Omental fat pad (tissue), 4 donors: ENCODE results near the gene NIPA2. TPM values are rescaled to one million over a fixed set of nuclear protein-coding genes. Genes with fewer than 3 reads are reported as not detected.

Source experiments
- ATAC-seq: fragments of 150-250 bp; one replicate; pipeline ENCODE4 v1.9.1; 2016; ENCODE audit warnings: mild to moderate bottlenecking, moderate library complexity; ENCODE audit not compliant: low FRiP score
- DNase-seq: peaks from one replicate; pipeline ENCODE4 v3.0.0-alpha.2; 2019; ENCODE audit warnings: low spot score
- CTCF ChIP-seq, 3 donors: fragments of 450-650 bp; IDR thresholded peaks; one replicate each; pipeline ENCODE4 v1.5.1; 2016 to 2017; ENCODE audit warnings: antibody characterized with exemption in 3 of 3, mild to moderate bottlenecking in 3 of 3, moderate library complexity in 2 of 3
- total RNA-seq, 4 donors: library from RNA; depleted of rRNA; stranded (reverse); fragments of >200 nt; gene quantifications; one replicate each; pipeline ENCODE4 v1.1.0, GENCODE V29; 2016

The NIPA2 gene
- total RNA-seq, 4 donors from 2014 or later = 37.3 to 67.5 (median 45.2) TPM

- no peak for ATAC-seq
Measured at GRCh38 chr15:22839046-22839695, 705 bp downstream of the NIPA2 start.

GRCh38 chr15:22844421-22845288, 6.2 kb downstream of the NIPA2 start:
- DNase-seq = no peak
- no peak for ATAC-seq
- TF ChIP-seq CTCF (IDR thresholded peaks at IDR 0.05) = no peak

More at GRCh38 chr15:22839046-22839695, 705 bp downstream of the NIPA2 start:
- TF ChIP-seq CTCF (IDR thresholded peaks at IDR 0.05) = no peak
- no peak for DNase-seq

- TF ChIP-seq CTCF (IDR thresholded peaks at IDR 0.05) = no peak
- DNase-seq = no peak
- no peak for ATAC-seq
Measured at GRCh38 chr15:22845289-22845900, 6.9 kb downstream of the NIPA2 start.

GRCh38 chr15:22846073-22846472, 7.6 kb downstream of the NIPA2 start:
- no peak for TF ChIP-seq CTCF (IDR thresholded peaks at IDR 0.05)
- DNase-seq = no peak

GRCh38 chr15:22850055-22850454, 11.6 kb downstream of the NIPA2 start:
- DNase-seq = no peak
- no peak for ATAC-seq
- TF ChIP-seq CTCF (IDR thresholded peaks at IDR 0.05) = no peak

More at GRCh38 chr15:22846073-22846472, 7.6 kb downstream of the NIPA2 start:
- ATAC-seq = no peak

GRCh38 chr15:22851513-22851912, 13.0 kb downstream of the NIPA2 start:
- no peak for TF ChIP-seq CTCF (IDR thresholded peaks at IDR 0.05)
- ATAC-seq (no peak), DNase-seq (no peak)
